ENCODE measurements around the gene PHF21A. TPM values are rescaled to one million over a fixed set of nuclear protein-coding genes. Genes with fewer than 3 reads are reported as not detected.

The PHF21A gene
- total and polyA plus RNA-seq, 2 donors (not counting 3 experiments of a cell fraction or from before 2014, with no cell fraction given): 14.1 to 30.5 TPM

DNA sequence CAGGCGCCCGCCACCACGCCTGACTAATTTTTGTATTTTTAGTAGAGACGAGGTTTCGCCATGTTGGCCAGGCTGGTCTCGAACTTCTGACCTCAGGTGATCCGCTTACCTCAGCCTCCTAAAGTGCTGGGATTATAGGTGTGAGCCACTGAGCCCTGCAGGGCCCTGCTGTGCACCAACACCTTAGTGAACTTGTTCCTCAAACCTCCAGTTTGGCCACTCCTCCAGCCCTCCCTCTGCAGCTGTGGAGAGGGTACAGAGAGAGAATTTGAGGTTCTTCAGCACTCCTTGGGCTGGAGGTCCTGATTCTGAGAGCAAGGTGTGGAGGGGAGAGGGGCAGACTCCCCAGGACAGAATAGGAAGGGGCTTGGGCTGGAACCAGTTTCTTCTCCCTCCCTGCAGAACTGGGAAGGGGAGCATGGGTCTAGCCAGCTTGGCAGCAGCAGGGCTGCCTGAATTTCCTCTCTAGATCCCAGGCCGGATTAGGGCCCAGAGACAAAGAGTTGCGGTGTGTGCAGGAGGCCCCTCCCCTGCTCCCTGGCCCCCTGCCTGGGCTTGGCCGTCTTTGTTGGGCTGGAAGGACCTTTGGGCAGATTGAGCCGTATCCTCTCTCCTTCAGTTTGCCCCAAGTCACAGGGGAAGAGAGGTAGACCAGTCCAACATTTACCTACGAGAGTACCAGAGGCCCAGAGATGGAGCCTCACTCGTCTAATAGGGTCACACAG lies 201.3 kb downstream of the PHF21A start:
- Histone ChIP-seq H2AFZ (ENCODE audit: low read depth, low read length) (no peak overlapping the region), H3K9me1 (replicated peaks; ENCODE audit: control insufficient read depth, extremely low read depth, insufficient read depth, low read length) (no peaks in the 10 kb centered on the region), H3K9me3 (replicated peaks; ENCODE audit: control insufficient read depth, insufficient read depth, low read length) (no peaks in the 10 kb centered on the region), H3K4me2 (ENCODE audit: insufficient read depth, low read length) (no peak overlapping the region), H3K4me3 (replicated peaks in 1 of 3; ENCODE audit: insufficient read depth in 1 of 3, low read depth in 1 of 3, low read length in 3 of 3) (no peak overlapping the region), H4K20me1 (replicated peaks; ENCODE audit: control insufficient read depth, extremely low read depth, insufficient read depth, low read length) (no peaks in the 10 kb centered on the region), H3K9ac (replicated peaks; ENCODE audit: extremely low read depth, insufficient read depth, low read length) (no peak overlapping the region), H3K79me2 (ENCODE audit: control insufficient read depth, insufficient read depth, low read length) (peaks cover 10% of the 10 kb centered on the region), H3K36me3 (ENCODE audit: control insufficient read depth in 2 of 2, extremely low read depth in 1 of 2, insufficient read depth in 2 of 2, low read length in 2 of 2) (peaks cover 0 to 8% of the 10 kb centered on the region in 2 experiments), H3K27me3 (ENCODE audit: control insufficient read depth in 2 of 2, insufficient read depth in 2 of 2, low read length in 2 of 2) (peaks cover 13 to 30% of the 10 kb centered on the region in 2 experiments), H3K27ac (ENCODE audit: insufficient read depth, low read depth, low read length) (no peak overlapping the region), H3K4me1 (ENCODE audit: control insufficient read depth, extremely low read depth, insufficient read depth, low read length) (peaks cover 10% of the 10 kb centered on the region)
- POLR2A ChIA-PET: no interaction called here
- CTCF ChIA-PET: no interaction called here
- dilution Hi-C loops (cut with MboI; ENCODE audit: extremely low pct_ligation_motif_present, low sequenced_read_pairs): no loop called here
- no TSS peak for BruUV-seq (replicated peaks)
- TF ChIP-seq EZH2 (IDR thresholded peaks at IDR 0.05; ENCODE audit: borderline replicate concordance, low read depth, low read length, severe bottlenecking) (no peak), MYC (IDR thresholded peaks at IDR 0.05; ENCODE audit: low read depth, low read length) (no peak), GATA2 (IDR thresholded peaks at IDR 0.05; ENCODE audit: insufficient read depth, insufficient read length, low read depth, low read length) (no peak), JUN (IDR thresholded peaks at IDR 0.05; ENCODE audit: borderline replicate concordance, insufficient read depth, insufficient read length, low read depth) (no peak), POLR2A (IDR thresholded peaks at IDR 0.05; ENCODE audit: low read depth, low read length) (no peak), POLR2AphosphoS5 (IDR thresholded peaks at IDR 0.05; ENCODE audit: insufficient read depth, low read depth, low read length) (no peak), FOS (IDR thresholded peaks at IDR 0.05; ENCODE audit: borderline replicate concordance, insufficient read depth, low read length) (no peak)
- TF ChIP-seq, protein P1, sequence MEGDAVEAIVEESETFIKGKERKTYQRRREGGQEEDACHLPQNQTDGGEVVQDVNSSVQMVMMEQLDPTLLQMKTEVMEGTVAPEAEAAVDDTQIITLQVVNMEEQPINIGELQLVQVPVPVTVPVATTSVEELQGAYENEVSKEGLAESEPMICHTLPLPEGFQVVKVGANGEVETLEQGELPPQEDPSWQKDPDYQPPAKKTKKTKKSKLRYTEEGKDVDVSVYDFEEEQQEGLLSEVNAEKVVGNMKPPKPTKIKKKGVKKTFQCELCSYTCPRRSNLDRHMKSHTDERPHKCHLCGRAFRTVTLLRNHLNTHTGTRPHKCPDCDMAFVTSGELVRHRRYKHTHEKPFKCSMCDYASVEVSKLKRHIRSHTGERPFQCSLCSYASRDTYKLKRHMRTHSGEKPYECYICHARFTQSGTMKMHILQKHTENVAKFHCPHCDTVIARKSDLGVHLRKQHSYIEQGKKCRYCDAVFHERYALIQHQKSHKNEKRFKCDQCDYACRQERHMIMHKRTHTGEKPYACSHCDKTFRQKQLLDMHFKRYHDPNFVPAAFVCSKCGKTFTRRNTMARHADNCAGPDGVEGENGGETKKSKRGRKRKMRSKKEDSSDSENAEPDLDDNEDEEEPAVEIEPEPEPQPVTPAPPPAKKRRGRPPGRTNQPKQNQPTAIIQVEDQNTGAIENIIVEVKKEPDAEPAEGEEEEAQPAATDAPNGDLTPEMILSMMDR (IDR thresholded peaks at IDR 0.05; ENCODE audit: extremely low read depth in 1 of 2, insufficient read depth in 1 of 2, low read depth in 1 of 2, low read length in 2 of 2): no peak
- TF ChIP-seq, protein P2, sequence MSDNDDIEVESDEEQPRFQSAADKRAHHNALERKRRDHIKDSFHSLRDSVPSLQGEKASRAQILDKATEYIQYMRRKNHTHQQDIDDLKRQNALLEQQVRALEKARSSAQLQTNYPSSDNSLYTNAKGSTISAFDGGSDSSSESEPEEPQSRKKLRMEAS (IDR thresholded peaks at IDR 0.05; ENCODE audit: insufficient read depth, insufficient read length): no peak
- intact Hi-C loops (cut with micrococcal nuclease): loop anchor here (2.0 kb wide), 1 partner anchor 73 kb away; the partner anchor contains the start of gene CRY2
- DNase-seq (ENCODE audit: low read depth, low spot score): no peak
- FAIRE-seq: no peak

Data from endothelial cell of umbilical vein (primary cell).